ENCODE results near the gene C11orf54. TPM values are rescaled to one million over a fixed set of nuclear protein-coding genes. Genes with fewer than 3 reads are reported as not detected.

Gene C11orf54
- polyA plus RNA-seq, 3 donors = 8.3 to 23.6 (median 14.1) TPM

- Histone ChIP-seq H3K4me2 (replicated peaks; ENCODE audit: extremely low read depth, low read length, poor library complexity, severe bottlenecking) (no peak overlapping the region), H3K4me3 (replicated peaks in 1 of 3; ENCODE audit: low read depth in 2 of 3, low read length in 3 of 3) (no peak overlapping the region), H2AFZ (ENCODE audit: insufficient read depth, low read depth, low read length, poor library complexity, severe bottlenecking) (no peak overlapping the region), H3K27ac (ENCODE audit: low read depth in 1 of 2, low read length in 2 of 2) (peak overlapping the region in 1 of 2 donors; percentile 20), H3K79me2 (ENCODE audit: insufficient read depth, low read length) (no peaks in the 10 kb centered on the region), H3K9ac (ENCODE audit: insufficient read depth, low read length, poor library complexity, severe bottlenecking) (no peak overlapping the region), H3K27me3 (ENCODE audit: control insufficient read depth in 2 of 2, insufficient read depth in 2 of 2, low read length in 2 of 2) (no peaks in the 10 kb centered on the region), H3K9me3 (replicated peaks in 1 of 2; ENCODE audit: control insufficient read depth in 1 of 2, insufficient read depth in 1 of 2, low read length in 2 of 2) (no peaks in the 10 kb centered on the region), H3K4me1 (ENCODE audit: control insufficient read depth in 1 of 2, insufficient read depth in 2 of 2, low read length in 2 of 2) (no peaks in the 10 kb centered on the region), H3K36me3 (replicated peaks in 1 of 2; ENCODE audit: control insufficient read depth in 1 of 2, insufficient read depth in 2 of 2, low read length in 2 of 2) (peaks cover 56 to 82% of the 10 kb centered on the region in 2 donors), H4K20me1 (ENCODE audit: insufficient read depth, low read length) (no peaks in the 10 kb centered on the region)
- intact Hi-C loops (cut with micrococcal nuclease) = no loop called here
- Mint-ChIP-seq H3K4me3 (no peak overlapping the region), H3K9me3 (peaks cover 0 to 4% (median 0%) of the 10 kb centered on the region in 7 donors), H3K4me1 (no peaks in the 10 kb centered on the region), H3K27ac (no peak overlapping the region), H3K36me3 (peaks cover 61 to 82% of the 10 kb centered on the region in 2 donors), H3K27me3 (ENCODE audit: low read depth in 3 of 3) (no peaks in the 10 kb centered on the region)
- no peak for DNase-seq
- TF ChIP-seq CTCF (IDR thresholded peaks at IDR 0.05) = no peak
- WGBS (ENCODE audit: insufficient coverage) = no CpG with 5 or more reads among the region's 3 CpGs
These were observed 15.3 kb downstream of the C11orf54 start for GRCh38 chr11:93756748-93757147.

GRCh38 chr11:93757301-93757700 is 15.8 kb downstream of the C11orf54 start:
- Histone ChIP-seq H4K20me1 (ENCODE audit: insufficient read depth, low read length) (no peaks in the 10 kb centered on the region), H3K4me3 (replicated peaks in 1 of 3; ENCODE audit: low read depth in 2 of 3, low read length in 3 of 3) (no peak overlapping the region), H2AFZ (ENCODE audit: insufficient read depth, low read depth, low read length, poor library complexity, severe bottlenecking) (no peak overlapping the region), H3K36me3 (replicated peaks in 1 of 2; ENCODE audit: control insufficient read depth in 1 of 2, insufficient read depth in 2 of 2, low read length in 2 of 2) (peaks cover 58 to 81% of the 10 kb centered on the region in 2 donors), H3K4me1 (ENCODE audit: control insufficient read depth in 1 of 2, insufficient read depth in 2 of 2, low read length in 2 of 2) (no peaks in the 10 kb centered on the region), H3K4me2 (replicated peaks; ENCODE audit: extremely low read depth, low read length, poor library complexity, severe bottlenecking) (no peak overlapping the region), H3K27ac (ENCODE audit: low read depth in 1 of 2, low read length in 2 of 2) (no peak overlapping the region), H3K79me2 (ENCODE audit: insufficient read depth, low read length) (no peaks in the 10 kb centered on the region), H3K9me3 (replicated peaks in 1 of 2; ENCODE audit: control insufficient read depth in 1 of 2, insufficient read depth in 1 of 2, low read length in 2 of 2) (no peaks in the 10 kb centered on the region), H3K9ac (ENCODE audit: insufficient read depth, low read length, poor library complexity, severe bottlenecking) (no peak overlapping the region), H3K27me3 (ENCODE audit: control insufficient read depth in 2 of 2, insufficient read depth in 2 of 2, low read length in 2 of 2) (no peaks in the 10 kb centered on the region)
- Mint-ChIP-seq H3K9me3 (peaks cover 0 to 4% (median 0%) of the 10 kb centered on the region in 7 donors), H3K4me3 (no peak overlapping the region), H3K4me1 (no peaks in the 10 kb centered on the region), H3K27ac (peak overlapping the region in 1 of 7 donors; percentile 51), H3K36me3 (peaks cover 58 to 83% of the 10 kb centered on the region in 2 donors), H3K27me3 (ENCODE audit: low read depth in 3 of 3) (no peaks in the 10 kb centered on the region)
- TF ChIP-seq CTCF (IDR thresholded peaks at IDR 0.05) = no peak
- WGBS (ENCODE audit: insufficient coverage) = 90% methylated on average over 2 of the region's 3 CpGs
- intact Hi-C loops (cut with micrococcal nuclease) = no loop called here
- no peak for DNase-seq

All from CD14-positive monocyte (primary cell).